Stomach (tissue), 9 donors: Measurements from ENCODE around the gene KITLG. TPM values are rescaled to one million over a fixed set of nuclear protein-coding genes. Genes with fewer than 3 reads are reported as not detected.

Experiments
- DNase-seq, 2 donors: peaks; one replicate each; pipeline versions ENCODE4 v3.0.0 to v3.0.0-alpha.2; 2013 to 2019
- H3K27ac ChIP-seq, 5 donors: fragments of 200-600 bp in 4 of 5; sonication (generic) in 4 of 5; one replicate each; pipeline ENCODE4 v1.5.1; 2013 to 2019; ENCODE audit warnings: mild to moderate bottlenecking in 1 of 5, moderate library complexity in 1 of 5
- H3K27me3 ChIP-seq, 3 donors: fragments of 200-600 bp; sonication (generic); one replicate each; pipeline ENCODE4 v1.5.1; 2017 to 2019; ENCODE audit warnings: mixed run types in 1 of 3
- H3K36me3 ChIP-seq, 4 donors: fragments of 200-600 bp; sonication (generic); 1 replicate in 3 of 4; 2 replicates in 1 of 4; pipeline ENCODE4 v1.5.1; 2016 to 2019
- H3K4me1 ChIP-seq, 4 donors: fragments of 200-600 bp; sonication (generic); one replicate each; pipeline ENCODE4 v1.5.1; 2016 to 2019
- H3K4me3 ChIP-seq, 4 donors: fragments of 200-600 bp; sonication (generic) in 3 of 4; one replicate each; pipeline ENCODE4 v1.5.1; 2016 to 2019; ENCODE audit warnings: mild to moderate bottlenecking in 1 of 4
- H3K9me3 ChIP-seq, 4 donors: fragments of 200-600 bp; sonication (generic); one replicate each; pipeline ENCODE4 v1.5.1; 2016 to 2019
- CTCF ChIP-seq, 7 experiments: fragments of 450-650 bp in 4 of 7; fragments of 200-600 bp in 3 of 7; sonication (generic) in 3 of 7; IDR thresholded peaks; one replicate each; pipeline ENCODE4 v1.5.1; 2016 to 2019; ENCODE audit warnings: antibody characterized with exemption in 7 of 7, control low read depth in 2 of 7, mild to moderate bottlenecking in 1 of 7
- EP300 ChIP-seq: sonication (generic); formaldehyde crosslinking; IDR thresholded peaks from one replicate; pipeline ENCODE4 v1.6.1; 2017; ENCODE audit warnings: antibody characterized with exemption
- POLR2A ChIP-seq, 4 donors: fragments of 450-650 bp; IDR thresholded peaks; one replicate each; pipeline ENCODE4 v1.6.1; 2016; ENCODE audit warnings: antibody characterized with exemption in 4 of 4, control low read depth in 2 of 4, mild to moderate bottlenecking in 1 of 4, moderate library complexity in 1 of 4
- POLR2AphosphoS5 ChIP-seq, 3 donors: sonication (generic); formaldehyde crosslinking; IDR thresholded peaks; one replicate each; pipeline ENCODE4 v1.6.1; 2016; ENCODE audit warnings: antibody characterized with exemption in 3 of 3
- WGBS, 5 donors: extraction: QIAGEN DNeasy Blood & Tissue Kit in 3 of 5; methylation state at CpG; one replicate each; pipeline versions ENCODE4 v1.1.5 to v1.1.7; 2013 to 2018; 5-methylcytosine and 5-hydroxymethylcytosine counted together
- intact Hi-C: fragments of 100-400 bp; cut with DNase I; formaldehyde crosslinking; loops from one replicate; pipeline ENCODE4 v1.15.1; 2023; ENCODE audit warnings: low total_unique reads
- polyA plus RNA-seq, 3 donors: library from polyadenylated mRNA; stranded (reverse); fragments of 200-250 nt; gene quantifications; one replicate each; pipeline ENCODE4 v1.2.3, GENCODE V29; 2013
- total RNA-seq, 5 donors: library from RNA; depleted of rRNA; stranded (reverse); fragments of >200 nt; gene quantifications; one replicate each; pipeline versions ENCODE4 v1.1.0 to v1.2.3, GENCODE V29; 2014 to 2016
- donor health status: healthy with polysubstance abuse.
- donor health status: Bipolar disorder and iron deficiency.
- donor health status: healthy.

Gene KITLG
- total and polyA plus RNA-seq, 8 donors, result 4.6 to 62.4 (median 21.4) TPM

DNA sequence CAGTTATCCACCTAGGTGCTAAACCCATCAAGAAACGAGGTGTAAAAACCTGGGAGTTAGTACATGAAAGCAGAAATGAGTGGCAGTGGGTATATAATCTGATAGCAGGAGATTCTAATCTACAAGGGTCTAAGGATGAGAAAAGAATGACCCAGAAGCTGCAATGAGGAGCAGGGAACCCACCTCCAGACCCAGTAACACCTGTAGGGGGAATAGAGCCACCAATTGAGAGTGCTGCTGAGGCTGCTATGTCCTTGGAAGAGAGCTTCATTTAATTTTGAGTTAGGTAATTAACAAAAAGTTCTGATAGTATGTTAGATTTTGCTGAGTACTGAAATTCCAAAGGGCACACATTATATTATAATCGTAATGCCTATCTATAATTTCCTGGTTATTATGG is 89.8 kb downstream of the KITLG start:
- no peaks in the 10 kb centered on the region for H3K9me3 ChIP-seq
- H3K27me3 ChIP-seq, result no peaks in the 10 kb centered on the region
- intact Hi-C loops, result no loop called here
- H3K27ac ChIP-seq, result no peak overlapping the region
- H3K4me3 ChIP-seq, result no peak overlapping the region
- H3K36me3 ChIP-seq, result no peaks in the 10 kb centered on the region
- no peak for DNase-seq
- H3K4me1 ChIP-seq, result peaks cover 0 to 11% (median 3%) of the 10 kb centered on the region in 4 donors
- TF ChIP-seq POLR2AphosphoS5 (IDR thresholded peaks at IDR 0.05) (no peak), POLR2A (IDR thresholded peaks at IDR 0.05) (no peak), EP300 (no peak), CTCF (IDR thresholded peaks at IDR 0.05) (no peak)
- WGBS, 5 donors, result 62 to 73% (median 65%) methylated on average over 2 of the region's 2 CpGs

DNA sequence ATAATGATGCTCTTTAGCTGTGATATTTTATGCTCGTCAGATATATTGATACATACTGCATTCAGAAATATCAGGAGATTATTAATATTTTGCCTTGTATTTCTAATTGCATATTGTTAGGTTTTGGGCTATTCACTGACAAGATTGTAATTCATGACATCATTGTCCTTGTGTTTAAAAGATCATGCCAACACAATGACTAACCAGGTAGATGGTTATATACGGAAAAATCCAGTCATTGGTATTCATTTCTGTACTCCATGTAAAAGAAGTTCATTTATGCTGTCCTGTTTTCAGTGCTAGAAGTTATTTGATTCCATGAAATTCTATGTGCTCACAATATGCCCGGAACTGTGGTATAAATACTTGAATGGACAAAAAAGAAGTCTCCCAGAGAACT is 107.5 kb downstream of the KITLG start:
- Histone ChIP-seq H3K4me1 (peaks cover 0 to 24% (median 9%) of the 10 kb centered on the region in 4 donors), H3K27me3 (no peaks in the 10 kb centered on the region), H3K27ac (no peak overlapping the region), H3K4me3 (no peak overlapping the region), H3K9me3 (peaks cover 0 to 8% (median 0%) of the 10 kb centered on the region in 4 donors), H3K36me3 (no peaks in the 10 kb centered on the region)
- TF ChIP-seq POLR2AphosphoS5 (IDR thresholded peaks at IDR 0.05) (no peak), EP300 (no peak), CTCF (IDR thresholded peaks at IDR 0.05) (no peak), POLR2A (IDR thresholded peaks at IDR 0.05) (no peak)
- WGBS, 5 donors, result 78 to 89% (median 87%) methylated on average over 3 of the region's 3 CpGs
- intact Hi-C loops, result no loop called here
- no peak for DNase-seq

DNA sequence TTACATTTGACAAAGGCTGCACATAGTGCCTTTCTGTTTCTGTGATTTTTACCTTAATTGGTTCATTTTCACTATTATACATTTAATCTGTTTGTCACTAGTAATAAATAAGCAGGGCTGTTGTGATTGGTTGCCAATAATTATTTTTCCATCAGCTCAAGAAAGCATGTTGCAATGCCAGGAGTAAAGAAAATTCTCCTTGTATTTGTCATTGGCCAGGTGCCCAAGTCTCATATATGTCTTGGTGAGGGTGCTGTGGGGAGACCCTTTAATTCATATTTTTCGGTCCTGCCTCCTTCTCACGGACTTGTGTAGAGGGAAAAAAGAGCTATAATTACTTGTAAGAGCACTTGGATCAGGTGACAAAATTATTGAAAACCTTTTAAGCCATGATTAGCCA is 108.0 kb downstream of the KITLG start:
- TF ChIP-seq EP300, result no peak
- TF ChIP-seq CTCF (IDR thresholded peaks at IDR 0.05), result no peak
- TF ChIP-seq POLR2AphosphoS5 (IDR thresholded peaks at IDR 0.05), result no peak
- no peak for TF ChIP-seq POLR2A (IDR thresholded peaks at IDR 0.05)
- no peaks in the 10 kb centered on the region for H3K36me3 ChIP-seq
- no peak for DNase-seq
- WGBS, 5 donors, result 67 to 89% (median 83%) methylated on average over 2 of the region's 2 CpGs
- peak overlapping the region in 2 of 5 donors; percentile 4 to 40 for H3K27ac ChIP-seq
- intact Hi-C loops, result no loop called here
- no peaks in the 10 kb centered on the region for H3K27me3 ChIP-seq
- peaks cover 0 to 24% (median 9%) of the 10 kb centered on the region in 4 donors for H3K4me1 ChIP-seq
- peaks cover 0 to 3% (median 0%) of the 10 kb centered on the region in 4 donors for H3K9me3 ChIP-seq
- H3K4me3 ChIP-seq, result no peak overlapping the region

DNA sequence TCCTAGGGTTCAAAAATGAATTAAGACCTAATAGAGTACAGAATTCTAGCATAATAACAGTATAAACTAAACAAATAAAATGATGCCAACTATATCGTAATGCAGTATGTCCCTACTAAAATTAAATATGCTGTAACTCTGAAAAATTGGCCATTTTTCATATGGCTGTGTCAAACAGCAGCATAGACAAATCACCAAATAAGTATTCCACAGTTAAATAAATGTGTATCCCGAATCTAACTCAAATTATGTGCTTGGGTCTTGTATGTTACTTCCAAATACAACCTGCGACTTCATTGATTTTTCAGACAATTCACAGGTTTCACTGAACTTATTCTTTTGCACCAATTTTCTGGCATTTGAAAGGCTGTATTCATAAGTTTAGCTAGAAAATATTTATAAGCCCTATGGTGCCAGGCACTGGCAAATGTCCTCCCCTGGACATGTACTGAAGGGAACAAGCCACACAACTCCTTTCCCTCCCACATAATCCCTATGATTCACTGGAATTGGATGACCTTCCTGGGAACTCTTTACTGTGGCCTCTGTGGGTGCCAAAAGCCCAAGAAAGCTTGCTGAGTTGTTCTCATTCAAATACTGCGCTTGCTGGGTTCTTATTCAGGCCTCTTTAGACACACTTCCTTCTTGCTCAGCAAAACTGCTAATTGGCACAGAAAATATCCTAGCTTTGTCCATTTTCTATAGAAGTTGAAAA is 108.8 kb downstream of the KITLG start:
- DNase-seq, result peak in 1 of 2 donors; percentile 44
- no peak overlapping the region for H3K4me3 ChIP-seq
- TF ChIP-seq POLR2AphosphoS5 (IDR thresholded peaks at IDR 0.05) (peak in 2 of 3 donors; percentile 36 to 60), POLR2A (IDR thresholded peaks at IDR 0.05) (no peak), EP300 (peak; percentile 26), CTCF (IDR thresholded peaks at IDR 0.05) (no peak)
- H3K4me1 ChIP-seq, result peaks cover 0 to 24% (median 9%) of the 10 kb centered on the region in 4 donors
- intact Hi-C loops, result no loop called here
- no peaks in the 10 kb centered on the region for H3K36me3 ChIP-seq
- H3K27me3 ChIP-seq, result no peaks in the 10 kb centered on the region
- WGBS, 5 donors, result 70 to 86% (median 78%) methylated on average over 4 of the region's 4 CpGs
- H3K9me3 ChIP-seq, result peaks cover 0 to 4% (median 0%) of the 10 kb centered on the region in 4 donors
- peak overlapping the region in 2 of 5 donors; percentile 4 to 40 for H3K27ac ChIP-seq
